Ascending aorta (tissue), 2 donors: ENCODE data around the gene TMX1. TPM values are rescaled to one million over a fixed set of nuclear protein-coding genes. Genes with fewer than 3 reads are reported as not detected.

Experiments used
- DNase-seq, 2 donors: peaks; one replicate each; pipeline ENCODE4 v3.0.0-alpha.2; 2019; ENCODE audit warnings: low spot score in 2 of 2
- H3K27ac ChIP-seq, 2 donors: fragments of 200-600 bp; sonication (generic); one replicate each; pipeline ENCODE4 v1.5.1; 2016 to 2017; ENCODE audit warnings: mild to moderate bottlenecking in 1 of 2
- H3K27me3 ChIP-seq: fragments of 200-600 bp; sonication (generic); one replicate; pipeline ENCODE4 v1.5.1; 2017
- H3K36me3 ChIP-seq, 2 donors: fragments of 200-600 bp; sonication (generic); one replicate each; pipeline ENCODE4 v1.5.1; 2016
- H3K4me1 ChIP-seq, 2 donors: fragments of 200-600 bp; sonication (generic); one replicate each; pipeline ENCODE4 v1.5.1; 2016 to 2017; ENCODE audit warnings: mild to moderate bottlenecking in 1 of 2
- H3K4me3 ChIP-seq, 2 donors: fragments of 200-600 bp; sonication (generic); one replicate each; pipeline ENCODE4 v1.5.1; 2016 to 2017; ENCODE audit warnings: mild to moderate bottlenecking in 1 of 2
- H3K9me3 ChIP-seq, 2 donors: fragments of 200-600 bp; sonication (generic); one replicate each; pipeline ENCODE4 v1.5.1; 2016
- intact Hi-C: fragments of 100-400 bp; cut with DNase I; formaldehyde crosslinking; loops from one replicate; pipeline ENCODE4 v1.15.1; 2023
- total RNA-seq: library from RNA; depleted of rRNA; stranded (reverse); fragments of >200 nt; gene quantifications from one replicate; pipeline ENCODE4 v1.1.0, GENCODE V29; 2016
- TF ChIP-seq, protein P1 (sequence below), 3 experiments: fragments of 200-600 bp in 2 of 3; fragments of 450-650 bp in 1 of 3; sonication (generic) in 2 of 3; IDR thresholded peaks; one replicate each; pipeline ENCODE4 v1.5.1; 2016 to 2019; ENCODE audit warnings: antibody characterized with exemption in 3 of 3, mild to moderate bottlenecking in 1 of 3, moderate library complexity in 1 of 3

Gene TMX1
- total RNA-seq, 1 donor from 2014 or later, result 5.1 TPM

DNA sequence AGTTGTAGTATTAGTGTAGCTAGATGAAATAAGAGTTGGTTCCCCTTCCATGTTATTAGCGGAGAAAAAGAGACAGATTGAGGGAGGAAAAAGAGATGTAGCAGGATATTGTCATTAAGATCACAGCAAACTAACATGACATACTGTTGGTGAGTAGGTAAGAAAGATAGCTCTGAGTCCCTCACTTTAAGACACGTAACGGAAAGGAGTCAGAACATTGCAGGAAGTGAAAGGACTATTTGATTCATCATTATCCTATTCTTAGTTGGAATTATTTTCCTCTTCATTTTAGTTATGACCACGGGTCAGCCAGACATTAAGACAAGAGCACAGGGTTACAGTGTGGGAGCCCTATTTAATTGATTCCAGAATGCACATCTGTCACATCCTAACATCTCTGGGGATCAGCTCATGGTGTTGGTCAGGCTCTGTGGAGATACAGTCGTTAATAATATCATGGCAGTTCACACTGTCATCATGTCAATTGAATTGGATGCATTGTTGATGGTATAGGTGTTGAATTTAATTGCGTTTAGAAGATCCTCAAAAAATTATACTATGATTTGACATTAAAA, 55.0 kb downstream of the TMX1 start:
- DNase-seq, result no peak

GRCh38 chr14:51295646-51296263, 55.7 kb downstream of the TMX1 start:
- Histone ChIP-seq H3K4me1 (peaks cover 0 to 9% of the 10 kb centered on the region in 2 donors), H3K27me3 (no peaks in the 10 kb centered on the region), H3K4me3 (no peak overlapping the region), H3K9me3 (no peaks in the 10 kb centered on the region), H3K27ac (no peak overlapping the region), H3K36me3 (no peaks in the 10 kb centered on the region)
- TF ChIP-seq, protein P1, sequence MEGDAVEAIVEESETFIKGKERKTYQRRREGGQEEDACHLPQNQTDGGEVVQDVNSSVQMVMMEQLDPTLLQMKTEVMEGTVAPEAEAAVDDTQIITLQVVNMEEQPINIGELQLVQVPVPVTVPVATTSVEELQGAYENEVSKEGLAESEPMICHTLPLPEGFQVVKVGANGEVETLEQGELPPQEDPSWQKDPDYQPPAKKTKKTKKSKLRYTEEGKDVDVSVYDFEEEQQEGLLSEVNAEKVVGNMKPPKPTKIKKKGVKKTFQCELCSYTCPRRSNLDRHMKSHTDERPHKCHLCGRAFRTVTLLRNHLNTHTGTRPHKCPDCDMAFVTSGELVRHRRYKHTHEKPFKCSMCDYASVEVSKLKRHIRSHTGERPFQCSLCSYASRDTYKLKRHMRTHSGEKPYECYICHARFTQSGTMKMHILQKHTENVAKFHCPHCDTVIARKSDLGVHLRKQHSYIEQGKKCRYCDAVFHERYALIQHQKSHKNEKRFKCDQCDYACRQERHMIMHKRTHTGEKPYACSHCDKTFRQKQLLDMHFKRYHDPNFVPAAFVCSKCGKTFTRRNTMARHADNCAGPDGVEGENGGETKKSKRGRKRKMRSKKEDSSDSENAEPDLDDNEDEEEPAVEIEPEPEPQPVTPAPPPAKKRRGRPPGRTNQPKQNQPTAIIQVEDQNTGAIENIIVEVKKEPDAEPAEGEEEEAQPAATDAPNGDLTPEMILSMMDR (IDR thresholded peaks at IDR 0.05), result no peak
- no peak for DNase-seq
- intact Hi-C loops, result no loop called here

More for the DNA sequence above, 55.0 kb downstream of the TMX1 start:
- no peak overlapping the region for H3K27ac ChIP-seq
- H3K36me3 ChIP-seq, result no peaks in the 10 kb centered on the region
- intact Hi-C loops, result no loop called here
- H3K27me3 ChIP-seq, result no peaks in the 10 kb centered on the region
- H3K9me3 ChIP-seq, result no peaks in the 10 kb centered on the region
- peaks cover 0 to 9% of the 10 kb centered on the region in 2 donors for H3K4me1 ChIP-seq
- TF ChIP-seq, protein P1 (IDR thresholded peaks at IDR 0.05), result no peak
- H3K4me3 ChIP-seq, result no peak overlapping the region

DNA sequence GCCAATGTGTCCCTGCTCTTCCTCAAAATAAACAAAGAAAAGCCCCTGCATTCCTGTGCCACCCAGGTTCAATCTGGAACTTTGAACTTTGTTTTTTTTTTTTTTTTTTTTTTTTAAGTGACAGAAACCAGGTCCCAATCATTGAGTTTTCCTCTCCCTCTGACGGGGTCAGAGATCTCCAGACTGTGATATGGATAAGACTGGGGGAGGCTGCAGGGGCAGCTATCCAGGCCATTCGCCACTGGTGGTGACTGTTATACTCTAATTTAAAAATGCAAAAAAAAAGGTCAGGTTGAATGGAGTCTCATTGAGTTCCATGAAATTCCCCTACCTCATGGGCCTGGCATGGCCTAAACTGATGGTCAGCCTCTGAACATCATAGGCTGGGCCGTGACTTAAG, 57.0 kb downstream of the TMX1 start:
- no peak for DNase-seq
- Histone ChIP-seq H3K4me3 (no peak overlapping the region), H3K27ac (no peak overlapping the region), H3K36me3 (no peaks in the 10 kb centered on the region), H3K4me1 (peaks cover 0 to 9% of the 10 kb centered on the region in 2 donors), H3K27me3 (no peaks in the 10 kb centered on the region), H3K9me3 (no peaks in the 10 kb centered on the region)
- TF ChIP-seq, protein P1 (IDR thresholded peaks at IDR 0.05), result no peak
- intact Hi-C loops, result no loop called here

GRCh38 chr14:51298895-51299294, 58.8 kb downstream of the TMX1 start:
- H3K4me1 ChIP-seq, result no peaks in the 10 kb centered on the region

GRCh38 chr14:51302295-51303030, 62.4 kb downstream of the TMX1 start:
- H3K36me3 ChIP-seq, result no peaks in the 10 kb centered on the region
- H3K9me3 ChIP-seq, result no peaks in the 10 kb centered on the region
- no peak for DNase-seq
- intact Hi-C loops, result no loop called here
- TF ChIP-seq, protein P1 (IDR thresholded peaks at IDR 0.05), result no peak
- no peaks in the 10 kb centered on the region for H3K27me3 ChIP-seq
- no peaks in the 10 kb centered on the region for H3K4me1 ChIP-seq
- no peak overlapping the region for H3K27ac ChIP-seq
- no peak overlapping the region for H3K4me3 ChIP-seq

More at GRCh38 chr14:51298895-51299294, 58.8 kb downstream of the TMX1 start:
- Histone ChIP-seq H3K9me3 (no peaks in the 10 kb centered on the region), H3K4me3 (no peak overlapping the region), H3K27me3 (no peaks in the 10 kb centered on the region), H3K27ac (no peak overlapping the region), H3K36me3 (no peaks in the 10 kb centered on the region)
- intact Hi-C loops, result no loop called here
- DNase-seq, result no peak
- TF ChIP-seq, protein P1 (IDR thresholded peaks at IDR 0.05), result no peak
